PC-3 (cell line): ENCODE data around the gene OSBPL9.

ENCODE experiments used
- EZH2 ChIP-seq: fragments of 300-600 bp; sonication (generic); IDR thresholded peaks from one replicate; pipeline ENCODE4 v1.6.1; 2017; ENCODE audit warnings: antibody characterized with exemption, mild to moderate bottlenecking, low read length; ENCODE audit not compliant: unreplicated experiment
- EZH2phosphoT487 ChIP-seq: fragments of 300-600 bp; sonication (generic); IDR thresholded peaks from 2 replicates; pipeline ENCODE4 v1.6.1; 2018; ENCODE audit warnings: mild to moderate bottlenecking, antibody characterized with exemption, low read length, borderline replicate concordance

DNA sequence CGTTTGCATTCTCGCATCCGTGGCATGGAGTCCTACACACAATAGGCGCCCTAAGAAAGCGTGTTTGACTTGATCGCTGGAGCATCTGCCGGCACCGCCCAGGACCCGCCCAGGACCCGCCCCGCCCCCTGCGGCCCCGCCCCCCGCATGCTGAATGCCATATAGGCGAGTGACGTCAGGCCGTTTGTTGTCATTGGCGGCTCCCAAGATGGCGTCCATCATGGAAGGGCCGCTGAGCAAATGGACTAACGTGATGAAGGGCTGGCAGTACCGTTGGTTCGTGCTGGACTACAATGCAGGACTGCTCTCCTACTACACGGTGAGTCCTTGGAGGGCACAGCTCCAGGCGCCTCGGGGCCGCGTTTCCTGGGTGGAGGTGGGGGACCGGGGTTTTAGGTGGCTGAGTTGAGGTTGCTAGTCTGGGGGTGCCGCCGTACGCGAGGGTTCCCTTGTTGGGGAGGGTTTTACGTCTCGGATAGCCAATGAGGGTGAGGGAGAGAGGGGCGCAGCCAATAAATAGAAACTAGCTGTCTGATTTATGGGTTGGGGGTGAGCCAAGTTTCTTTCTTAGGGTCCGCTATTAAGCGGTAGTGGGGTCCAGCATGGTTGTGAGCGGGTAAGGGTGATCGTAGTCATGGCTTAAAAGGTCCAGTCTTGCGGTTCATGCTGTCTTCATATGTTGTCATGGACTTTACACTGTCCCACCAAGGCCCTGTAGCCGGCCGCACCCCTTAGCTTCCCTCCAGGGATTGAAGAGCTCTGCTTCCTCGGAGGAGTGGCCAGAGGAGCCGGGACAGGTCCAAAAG is at the start of gene OSBPL9:
- TF ChIP-seq EZH2 (no peak), EZH2phosphoT487 (no peak)
